ENCODE data around the gene PPP1R3F.

GRCh38 chrX:49292400-49293362 lies 23.1 kb downstream of the PPP1R3F start:
- TF ChIP-seq CTCF (conservative IDR thresholded peaks at IDR 0.05): no peak
- TF ChIP-seq ZFX (IDR thresholded peaks at IDR 0.05): no peak
